Ovary (tissue), 3 donors: ENCODE results near the gene MYO3B.

Experiments
- EP300 ChIP-seq: sonication (generic); formaldehyde crosslinking; IDR thresholded peaks from one replicate; pipeline ENCODE4 v1.6.1; 2017; ENCODE audit warnings: antibody characterized with exemption
- POLR2A ChIP-seq: fragments of 450-650 bp; IDR thresholded peaks from one replicate; pipeline ENCODE4 v1.6.1; 2017; ENCODE audit warnings: antibody characterized with exemption, mild to moderate bottlenecking, moderate library complexity
- TF ChIP-seq, protein P1 (sequence below), 3 donors: fragments of 450-650 bp in 2 of 3; fragments of 200-600 bp in 1 of 3; IDR thresholded peaks; one replicate each; pipeline versions ENCODE4 v1.5.1 to v1.8.0; 2016 to 2022; ENCODE audit warnings: antibody characterized with exemption in 3 of 3, mild to moderate bottlenecking in 1 of 3
- donor health status: DM: no; HTN: no; CAD: no.

- TF ChIP-seq, protein P1, sequence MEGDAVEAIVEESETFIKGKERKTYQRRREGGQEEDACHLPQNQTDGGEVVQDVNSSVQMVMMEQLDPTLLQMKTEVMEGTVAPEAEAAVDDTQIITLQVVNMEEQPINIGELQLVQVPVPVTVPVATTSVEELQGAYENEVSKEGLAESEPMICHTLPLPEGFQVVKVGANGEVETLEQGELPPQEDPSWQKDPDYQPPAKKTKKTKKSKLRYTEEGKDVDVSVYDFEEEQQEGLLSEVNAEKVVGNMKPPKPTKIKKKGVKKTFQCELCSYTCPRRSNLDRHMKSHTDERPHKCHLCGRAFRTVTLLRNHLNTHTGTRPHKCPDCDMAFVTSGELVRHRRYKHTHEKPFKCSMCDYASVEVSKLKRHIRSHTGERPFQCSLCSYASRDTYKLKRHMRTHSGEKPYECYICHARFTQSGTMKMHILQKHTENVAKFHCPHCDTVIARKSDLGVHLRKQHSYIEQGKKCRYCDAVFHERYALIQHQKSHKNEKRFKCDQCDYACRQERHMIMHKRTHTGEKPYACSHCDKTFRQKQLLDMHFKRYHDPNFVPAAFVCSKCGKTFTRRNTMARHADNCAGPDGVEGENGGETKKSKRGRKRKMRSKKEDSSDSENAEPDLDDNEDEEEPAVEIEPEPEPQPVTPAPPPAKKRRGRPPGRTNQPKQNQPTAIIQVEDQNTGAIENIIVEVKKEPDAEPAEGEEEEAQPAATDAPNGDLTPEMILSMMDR (IDR thresholded peaks at IDR 0.05), result no peak
- no peak for TF ChIP-seq POLR2A
- no peak for TF ChIP-seq EP300
Measured at GRCh38 chr2:170514140-170514539, 336.2 kb downstream of the MYO3B start.
